ENCODE results near the gene ZNF222. TPM values are rescaled to one million over a fixed set of nuclear protein-coding genes. Genes with fewer than 3 reads are reported as not detected.

Gene ZNF222
- total and polyA plus RNA-seq, 2 of the 8 experiments (the other 6 are each of a cell fraction or from before 2014, with no cell fraction given), result 1.7 to 3.4 TPM

DNA sequence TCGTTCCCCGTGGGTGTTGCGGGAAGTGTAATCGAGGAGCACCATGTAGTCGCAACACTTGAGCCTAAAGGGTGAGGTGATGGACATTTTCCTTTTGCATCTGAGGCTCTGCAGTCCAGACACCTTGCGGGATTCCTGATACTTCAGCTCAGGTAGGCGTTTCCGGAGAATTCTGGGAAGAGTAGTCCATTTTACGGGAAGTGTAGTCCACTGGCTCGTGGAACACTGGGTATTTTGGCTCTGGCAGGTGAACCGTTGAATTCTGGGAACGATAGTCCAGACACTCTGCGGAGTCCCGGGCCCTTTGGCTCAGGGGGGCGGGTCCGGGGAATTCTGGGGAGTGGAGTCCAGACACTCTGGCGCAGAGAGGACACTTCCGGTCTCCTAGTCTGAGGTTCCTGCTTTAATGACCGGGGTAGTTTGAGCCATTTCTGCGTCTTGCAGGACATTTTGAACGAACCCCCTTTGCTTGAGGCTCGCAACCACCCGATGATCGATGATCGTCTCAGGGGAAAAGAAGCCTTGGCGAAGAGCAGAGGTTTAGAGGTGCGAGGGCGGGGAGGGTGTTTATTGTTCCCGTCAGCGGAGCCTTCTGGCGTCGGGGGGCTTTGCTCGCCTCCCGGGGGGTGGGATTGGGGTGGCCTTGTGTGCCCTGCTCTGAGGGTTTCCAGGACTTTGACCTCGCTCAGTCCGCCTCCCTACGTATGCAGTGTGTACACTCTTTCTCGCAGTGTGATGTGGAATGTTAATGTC lies 26.6 kb downstream of the ZNF222 start, which contains the start of gene ZNF223 (continued):
- TF ChIP-seq RAD21 (IDR thresholded peaks at IDR 0.05 in 1 of 2, conservative IDR thresholded peaks at IDR 0.05 in 1 of 2; ENCODE audit: low read depth in 2 of 2, low read length in 2 of 2), result no peak
- no peak for TF ChIP-seq CBX5 (IDR thresholded peaks at IDR 0.05; ENCODE audit: low read depth, low read length)
- TF ChIP-seq CREB1 (IDR thresholded peaks at IDR 0.05), result no peak
- TF ChIP-seq, protein P1, sequence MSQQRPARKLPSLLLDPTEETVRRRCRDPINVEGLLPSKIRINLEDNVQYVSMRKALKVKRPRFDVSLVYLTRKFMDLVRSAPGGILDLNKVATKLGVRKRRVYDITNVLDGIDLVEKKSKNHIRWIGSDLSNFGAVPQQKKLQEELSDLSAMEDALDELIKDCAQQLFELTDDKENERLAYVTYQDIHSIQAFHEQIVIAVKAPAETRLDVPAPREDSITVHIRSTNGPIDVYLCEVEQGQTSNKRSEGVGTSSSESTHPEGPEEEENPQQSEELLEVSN (IDR thresholded peaks at IDR 0.05), result no peak
- peak; percentile 93 for TF ChIP-seq SIX5 (IDR thresholded peaks at IDR 0.05; ENCODE audit: low read depth, low read length)
- no peak for TF ChIP-seq MAFK (IDR thresholded peaks at IDR 0.05; ENCODE audit: low read depth, low read length)
- TF ChIP-seq, protein P2, sequence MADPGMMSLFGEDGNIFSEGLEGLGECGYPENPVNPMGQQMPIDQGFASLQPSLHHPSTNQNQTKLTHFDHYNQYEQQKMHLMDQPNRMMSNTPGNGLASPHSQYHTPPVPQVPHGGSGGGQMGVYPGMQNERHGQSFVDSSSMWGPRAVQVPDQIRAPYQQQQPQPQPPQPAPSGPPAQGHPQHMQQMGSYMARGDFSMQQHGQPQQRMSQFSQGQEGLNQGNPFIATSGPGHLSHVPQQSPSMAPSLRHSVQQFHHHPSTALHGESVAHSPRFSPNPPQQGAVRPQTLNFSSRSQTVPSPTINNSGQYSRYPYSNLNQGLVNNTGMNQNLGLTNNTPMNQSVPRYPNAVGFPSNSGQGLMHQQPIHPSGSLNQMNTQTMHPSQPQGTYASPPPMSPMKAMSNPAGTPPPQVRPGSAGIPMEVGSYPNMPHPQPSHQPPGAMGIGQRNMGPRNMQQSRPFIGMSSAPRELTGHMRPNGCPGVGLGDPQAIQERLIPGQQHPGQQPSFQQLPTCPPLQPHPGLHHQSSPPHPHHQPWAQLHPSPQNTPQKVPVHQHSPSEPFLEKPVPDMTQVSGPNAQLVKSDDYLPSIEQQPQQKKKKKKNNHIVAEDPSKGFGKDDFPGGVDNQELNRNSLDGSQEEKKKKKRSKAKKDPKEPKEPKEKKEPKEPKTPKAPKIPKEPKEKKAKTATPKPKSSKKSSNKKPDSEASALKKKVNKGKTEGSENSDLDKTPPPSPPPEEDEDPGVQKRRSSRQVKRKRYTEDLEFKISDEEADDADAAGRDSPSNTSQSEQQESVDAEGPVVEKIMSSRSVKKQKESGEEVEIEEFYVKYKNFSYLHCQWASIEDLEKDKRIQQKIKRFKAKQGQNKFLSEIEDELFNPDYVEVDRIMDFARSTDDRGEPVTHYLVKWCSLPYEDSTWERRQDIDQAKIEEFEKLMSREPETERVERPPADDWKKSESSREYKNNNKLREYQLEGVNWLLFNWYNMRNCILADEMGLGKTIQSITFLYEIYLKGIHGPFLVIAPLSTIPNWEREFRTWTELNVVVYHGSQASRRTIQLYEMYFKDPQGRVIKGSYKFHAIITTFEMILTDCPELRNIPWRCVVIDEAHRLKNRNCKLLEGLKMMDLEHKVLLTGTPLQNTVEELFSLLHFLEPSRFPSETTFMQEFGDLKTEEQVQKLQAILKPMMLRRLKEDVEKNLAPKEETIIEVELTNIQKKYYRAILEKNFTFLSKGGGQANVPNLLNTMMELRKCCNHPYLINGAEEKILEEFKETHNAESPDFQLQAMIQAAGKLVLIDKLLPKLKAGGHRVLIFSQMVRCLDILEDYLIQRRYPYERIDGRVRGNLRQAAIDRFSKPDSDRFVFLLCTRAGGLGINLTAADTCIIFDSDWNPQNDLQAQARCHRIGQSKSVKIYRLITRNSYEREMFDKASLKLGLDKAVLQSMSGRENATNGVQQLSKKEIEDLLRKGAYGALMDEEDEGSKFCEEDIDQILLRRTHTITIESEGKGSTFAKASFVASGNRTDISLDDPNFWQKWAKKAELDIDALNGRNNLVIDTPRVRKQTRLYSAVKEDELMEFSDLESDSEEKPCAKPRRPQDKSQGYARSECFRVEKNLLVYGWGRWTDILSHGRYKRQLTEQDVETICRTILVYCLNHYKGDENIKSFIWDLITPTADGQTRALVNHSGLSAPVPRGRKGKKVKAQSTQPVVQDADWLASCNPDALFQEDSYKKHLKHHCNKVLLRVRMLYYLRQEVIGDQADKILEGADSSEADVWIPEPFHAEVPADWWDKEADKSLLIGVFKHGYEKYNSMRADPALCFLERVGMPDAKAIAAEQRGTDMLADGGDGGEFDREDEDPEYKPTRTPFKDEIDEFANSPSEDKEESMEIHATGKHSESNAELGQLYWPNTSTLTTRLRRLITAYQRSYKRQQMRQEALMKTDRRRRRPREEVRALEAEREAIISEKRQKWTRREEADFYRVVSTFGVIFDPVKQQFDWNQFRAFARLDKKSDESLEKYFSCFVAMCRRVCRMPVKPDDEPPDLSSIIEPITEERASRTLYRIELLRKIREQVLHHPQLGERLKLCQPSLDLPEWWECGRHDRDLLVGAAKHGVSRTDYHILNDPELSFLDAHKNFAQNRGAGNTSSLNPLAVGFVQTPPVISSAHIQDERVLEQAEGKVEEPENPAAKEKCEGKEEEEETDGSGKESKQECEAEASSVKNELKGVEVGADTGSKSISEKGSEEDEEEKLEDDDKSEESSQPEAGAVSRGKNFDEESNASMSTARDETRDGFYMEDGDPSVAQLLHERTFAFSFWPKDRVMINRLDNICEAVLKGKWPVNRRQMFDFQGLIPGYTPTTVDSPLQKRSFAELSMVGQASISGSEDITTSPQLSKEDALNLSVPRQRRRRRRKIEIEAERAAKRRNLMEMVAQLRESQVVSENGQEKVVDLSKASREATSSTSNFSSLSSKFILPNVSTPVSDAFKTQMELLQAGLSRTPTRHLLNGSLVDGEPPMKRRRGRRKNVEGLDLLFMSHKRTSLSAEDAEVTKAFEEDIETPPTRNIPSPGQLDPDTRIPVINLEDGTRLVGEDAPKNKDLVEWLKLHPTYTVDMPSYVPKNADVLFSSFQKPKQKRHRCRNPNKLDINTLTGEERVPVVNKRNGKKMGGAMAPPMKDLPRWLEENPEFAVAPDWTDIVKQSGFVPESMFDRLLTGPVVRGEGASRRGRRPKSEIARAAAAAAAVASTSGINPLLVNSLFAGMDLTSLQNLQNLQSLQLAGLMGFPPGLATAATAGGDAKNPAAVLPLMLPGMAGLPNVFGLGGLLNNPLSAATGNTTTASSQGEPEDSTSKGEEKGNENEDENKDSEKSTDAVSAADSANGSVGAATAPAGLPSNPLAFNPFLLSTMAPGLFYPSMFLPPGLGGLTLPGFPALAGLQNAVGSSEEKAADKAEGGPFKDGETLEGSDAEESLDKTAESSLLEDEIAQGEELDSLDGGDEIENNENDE (IDR thresholded peaks at IDR 0.05; ENCODE audit: insufficient replicate concordance, low read length), result no peak
- TF ChIP-seq CTBP2 (IDR thresholded peaks at IDR 0.05; ENCODE audit: borderline replicate concordance, insufficient read depth, insufficient read length, low read length), result no peak
- TF ChIP-seq KDM1A (IDR thresholded peaks at IDR 0.05; ENCODE audit: borderline replicate concordance, low read length), result no peak

Data from H1 (cell line).